Activated CD8-positive, alpha-beta T cell treated with anti-CD3 and anti-CD28 coated beads, Interleukin-2, amount 10 ng/mL, durations not matched to agents 7 days and 5 days (primary cell): ENCODE measurements around the gene NECAB2. TPM values are rescaled to one million over a fixed set of nuclear protein-coding genes. Genes with fewer than 3 reads are reported as not detected.

Source experiments
- ATAC-seq: fragments of 150-1000 bp; cut with Tn5 transposase; one replicate; pipeline ENCODE4 v1.10.0; 2021; ENCODE audit warnings: moderate library complexity
- CTCF ChIA-PET: fragments of 350-600 bp; sonication (Branson Sonifier 250); formaldehyde crosslinking; loops from one replicate; lab custom pipeline; 2021; ENCODE audit warnings: antibody characterized with exemption; lab: Charles Lee
- POLR2A ChIA-PET: fragments of 350-600 bp; sonication (Branson Sonifier 250); formaldehyde crosslinking; loops from one replicate; lab custom pipeline; 2021; ENCODE audit warnings: antibody characterized with exemption; lab: Charles Lee
- DNase-seq: peaks from one replicate; pipeline ENCODE4 v3.0.0-alpha.2; 2020
- H3K27ac Mint-ChIP-seq: one replicate; pipeline ENCODE4 v1.8.0; 2021; ENCODE audit warnings: mild to moderate bottlenecking, mixed read lengths
- H3K27me3 Mint-ChIP-seq: one replicate; pipeline ENCODE4 v1.8.0; 2021; ENCODE audit warnings: low read depth, mixed read lengths
- H3K36me3 Mint-ChIP-seq: one replicate; pipeline ENCODE4 v1.8.0; 2021; ENCODE audit warnings: low read depth, mixed read lengths
- H3K4me1 Mint-ChIP-seq: one replicate; pipeline ENCODE4 v1.8.0; 2021; ENCODE audit warnings: low read depth, mixed read lengths
- H3K4me3 Mint-ChIP-seq: one replicate; pipeline ENCODE4 v1.8.0; 2021; ENCODE audit warnings: mild to moderate bottlenecking, mixed read lengths
- H3K9me3 Mint-ChIP-seq: one replicate; pipeline ENCODE4 v1.8.0; 2022; ENCODE audit warnings: mixed read lengths; ENCODE audit not compliant: insufficient read depth
- total RNA-seq, 2 experiments: library from RNA; stranded (reverse); gene quantifications; one replicate each; pipeline ENCODE4 v1.2.3, GENCODE V29; 2021

NECAB2 gene
- total RNA-seq, 2 experiments from 2014 or later = not detected

GRCh38 chr16:83971165-83972130 is 3.4 kb downstream of the NECAB2 start:
- no peaks in the 10 kb centered on the region for H3K9me3 Mint-ChIP-seq
- H3K4me3 Mint-ChIP-seq = no peak overlapping the region
- no peak overlapping the region for H3K27ac Mint-ChIP-seq
- H3K36me3 Mint-ChIP-seq = no peaks in the 10 kb centered on the region
- ChIA-PET CTCF (interaction anchor here (1.6 kb wide), 1 partner anchor 17 kb away, joined by 6 read pairs; no protein-coding TSS in a partner anchor), POLR2A (interaction anchor here (1.1 kb wide), 1 partner anchor 17 kb away, joined by 3 read pairs; no protein-coding TSS in a partner anchor)
- H3K4me1 Mint-ChIP-seq = peaks cover 2% of the 10 kb centered on the region
- no peak for DNase-seq
- peaks cover 15% of the 10 kb centered on the region for H3K27me3 Mint-ChIP-seq
- ATAC-seq = no peak

GRCh38 chr16:83972256-83973008 is 4.4 kb downstream of the NECAB2 start:
- CTCF ChIA-PET = no interaction called here
- Mint-ChIP-seq H3K36me3 (no peaks in the 10 kb centered on the region), H3K27ac (no peak overlapping the region), H3K27me3 (peaks cover 15% of the 10 kb centered on the region), H3K4me3 (no peak overlapping the region), H3K9me3 (no peaks in the 10 kb centered on the region), H3K4me1 (peaks cover 2% of the 10 kb centered on the region)
- ATAC-seq (no peak), DNase-seq (no peak)
- POLR2A ChIA-PET = no interaction called here

GRCh38 chr16:83973077-83973476 is 5.0 kb downstream of the NECAB2 start:
- CTCF ChIA-PET = no interaction called here
- DNase-seq (no peak), ATAC-seq (no peak)
- no peaks in the 10 kb centered on the region for H3K9me3 Mint-ChIP-seq
- H3K4me3 Mint-ChIP-seq = no peak overlapping the region
- H3K36me3 Mint-ChIP-seq = no peaks in the 10 kb centered on the region
- peaks cover 11% of the 10 kb centered on the region for H3K27me3 Mint-ChIP-seq
- H3K27ac Mint-ChIP-seq = no peak overlapping the region
- POLR2A ChIA-PET = no interaction called here
- H3K4me1 Mint-ChIP-seq = no peaks in the 10 kb centered on the region

GRCh38 chr16:83973581-83974385 is 5.7 kb downstream of the NECAB2 start:
- no peaks in the 10 kb centered on the region for H3K36me3 Mint-ChIP-seq
- H3K4me1 Mint-ChIP-seq = no peaks in the 10 kb centered on the region
- ChIA-PET CTCF (no interaction called here), POLR2A (no interaction called here)
- DNase-seq (no peak), ATAC-seq (no peak)
- peaks cover 11% of the 10 kb centered on the region for H3K27me3 Mint-ChIP-seq
- H3K4me3 Mint-ChIP-seq = no peak overlapping the region
- H3K27ac Mint-ChIP-seq = no peak overlapping the region
- H3K9me3 Mint-ChIP-seq = no peaks in the 10 kb centered on the region

GRCh38 chr16:83974475-83974874 is 6.4 kb downstream of the NECAB2 start:
- DNase-seq (no peak), ATAC-seq (no peak)
- no peak overlapping the region for H3K4me3 Mint-ChIP-seq
- CTCF ChIA-PET = no interaction called here
- H3K27me3 Mint-ChIP-seq = peaks cover 7% of the 10 kb centered on the region
- H3K36me3 Mint-ChIP-seq = no peaks in the 10 kb centered on the region
- POLR2A ChIA-PET = no interaction called here
- H3K27ac Mint-ChIP-seq = no peak overlapping the region
- no peaks in the 10 kb centered on the region for H3K9me3 Mint-ChIP-seq
- H3K4me1 Mint-ChIP-seq = no peaks in the 10 kb centered on the region

- no peak for DNase-seq
- Mint-ChIP-seq H3K4me1 (no peaks in the 10 kb centered on the region), H3K36me3 (no peaks in the 10 kb centered on the region), H3K27ac (no peak overlapping the region), H3K27me3 (no peaks in the 10 kb centered on the region), H3K9me3 (no peaks in the 10 kb centered on the region), H3K4me3 (no peak overlapping the region)
- ChIA-PET POLR2A (no interaction called here), CTCF (no interaction called here)
- no peak for ATAC-seq
Observed at GRCh38 chr16:83975590-83976260, 7.7 kb downstream of the NECAB2 start.

- no peaks in the 10 kb centered on the region for H3K4me1 Mint-ChIP-seq
- H3K27ac Mint-ChIP-seq = no peak overlapping the region
- no peaks in the 10 kb centered on the region for H3K27me3 Mint-ChIP-seq
- H3K36me3 Mint-ChIP-seq = no peaks in the 10 kb centered on the region
- POLR2A ChIA-PET = no interaction called here
- CTCF ChIA-PET = interaction anchor here (1.2 kb wide), 1 partner anchor 89 kb away, joined by 3 read pairs; no protein-coding TSS in a partner anchor
- H3K9me3 Mint-ChIP-seq = no peaks in the 10 kb centered on the region
- no peak for DNase-seq
- ATAC-seq = no peak
- H3K4me3 Mint-ChIP-seq = no peak overlapping the region
Observed at GRCh38 chr16:83977056-83977815, 9.2 kb downstream of the NECAB2 start.

GRCh38 chr16:83978401-83978904 is 10.4 kb downstream of the NECAB2 start:
- H3K27ac Mint-ChIP-seq = no peak overlapping the region
- ChIA-PET CTCF (interaction anchor here (1.2 kb wide), 1 partner anchor 88 kb away, joined by 3 read pairs; no protein-coding TSS in a partner anchor), POLR2A (no interaction called here)
- DNase-seq (no peak), ATAC-seq (no peak)
- H3K9me3 Mint-ChIP-seq = no peaks in the 10 kb centered on the region
- H3K4me3 Mint-ChIP-seq = no peak overlapping the region
- H3K4me1 Mint-ChIP-seq = no peaks in the 10 kb centered on the region
- no peaks in the 10 kb centered on the region for H3K27me3 Mint-ChIP-seq
- no peaks in the 10 kb centered on the region for H3K36me3 Mint-ChIP-seq

- Mint-ChIP-seq H3K9me3 (no peaks in the 10 kb centered on the region), H3K4me1 (no peaks in the 10 kb centered on the region), H3K4me3 (no peak overlapping the region), H3K27ac (no peak overlapping the region), H3K36me3 (no peaks in the 10 kb centered on the region), H3K27me3 (no peaks in the 10 kb centered on the region)
- ChIA-PET CTCF (no interaction called here), POLR2A (no interaction called here)
- ATAC-seq = no peak
- no peak for DNase-seq
Observed at GRCh38 chr16:83979441-83979840, 11.4 kb downstream of the NECAB2 start.

- H3K4me1 Mint-ChIP-seq = no peaks in the 10 kb centered on the region
- CTCF ChIA-PET = no interaction called here
- H3K36me3 Mint-ChIP-seq = no peaks in the 10 kb centered on the region
- no peak for ATAC-seq
- H3K27me3 Mint-ChIP-seq = no peaks in the 10 kb centered on the region
- no peak overlapping the region for H3K27ac Mint-ChIP-seq
- H3K4me3 Mint-ChIP-seq = no peak overlapping the region
- no peak for DNase-seq
- H3K9me3 Mint-ChIP-seq = no peaks in the 10 kb centered on the region
- POLR2A ChIA-PET = no interaction called here
Observed at GRCh38 chr16:83980794-83981193, 12.8 kb downstream of the NECAB2 start.
